H1 (cell line): ENCODE data around the gene DSE. TPM values are rescaled to one million over a fixed set of nuclear protein-coding genes. Genes with fewer than 3 reads are reported as not detected.
A peak's percentile ranks its signal among the peaks of the same experiment; 100 is the strongest.

ENCODE experiments used
- CTCF ChIA-PET: fragments of 300-600 bp; sonication (Branson Sonifier 250); formaldehyde crosslinking; loops from one replicate; lab custom pipeline; 2021; ENCODE audit not compliant: partially characterized antibody; lab: Charles Lee
- POLR2A ChIA-PET: fragments of 300-600 bp; sonication (Branson Sonifier 250); formaldehyde crosslinking; loops from one replicate; lab custom pipeline; 2021; ENCODE audit warnings: inconsistent platforms; ENCODE audit not compliant: partially characterized antibody; lab: Charles Lee
- DNase-seq, 2 experiments: peaks; one replicate each; pipeline versions ENCODE4 v3.0.0 to v3.0.0-alpha.2; 2010 to 2022; ENCODE audit warnings: low spot score in 2 of 2, low read depth in 1 of 2, mixed read lengths in 1 of 2
- FAIRE-seq: peaks from 2 replicates; lab custom pipeline; 2011; peaks lifted over from hg19 to GRCh38; lab: Jason Lieb, UNC
- H2AFZ ChIP-seq: 2 replicates; pipeline ENCODE4 v1.8.1; 2012; ENCODE audit warnings: low read length, inconsistent platforms
- H2AK5ac ChIP-seq: 2 replicates; pipeline ENCODE4 v1.6.1; 2013; ENCODE audit warnings: low read depth, low read length
- H2BK120ac ChIP-seq: replicated peaks from 2 replicates; pipeline ENCODE3; 2013; ENCODE audit warnings: low read depth, low read length, inconsistent platforms
- H2BK12ac ChIP-seq: 2 replicates; pipeline ENCODE4 v1.6.1; 2013; ENCODE audit warnings: low read depth, low read length
- H2BK15ac ChIP-seq: 2 replicates; pipeline ENCODE4 v1.6.1; 2013; ENCODE audit warnings: low read length
- H2BK20ac ChIP-seq: 2 replicates; pipeline ENCODE4 v1.6.1; 2013; ENCODE audit warnings: low read length
- H2BK5ac ChIP-seq: 2 replicates; pipeline ENCODE4 v1.6.1; 2013; ENCODE audit warnings: low read depth, low read length
- H3K14ac ChIP-seq: 2 replicates; pipeline ENCODE4 v1.6.1; 2013; ENCODE audit warnings: inconsistent platforms; ENCODE audit not compliant: insufficient read length
- H3K18ac ChIP-seq: 2 replicates; pipeline ENCODE4 v1.6.1; 2013; ENCODE audit warnings: low read length; ENCODE audit errors: extremely low read depth
- H3K23ac ChIP-seq: 2 replicates; pipeline ENCODE4 v1.6.1; 2013; ENCODE audit warnings: inconsistent platforms; ENCODE audit not compliant: insufficient read length
- H3K23me2 ChIP-seq: 2 replicates; pipeline ENCODE4 v1.6.1; 2013; ENCODE audit warnings: low read depth, low read length
- H3K27ac ChIP-seq: 2 replicates; pipeline ENCODE4 v1.6.1; 2011; ENCODE audit warnings: low read depth, low read length, inconsistent platforms
- H3K27me3 ChIP-seq, 4 experiments: replicated peaks in 1 of 4; 1 replicate in 1 of 4; 2 replicates in 3 of 4; pipeline versions ENCODE4 v1.6.1 to v1.8.1; 2011 to 2013; ENCODE audit warnings: low read length in 3 of 4, mild to moderate bottlenecking in 3 of 4, inconsistent platforms in 2 of 4, mixed read lengths in 2 of 4, moderate library complexity in 1 of 4; ENCODE audit not compliant: control insufficient read depth in 3 of 4, insufficient read depth in 3 of 4; ENCODE audit errors: extremely low read depth in 1 of 4
- H3K36me3 ChIP-seq, 4 experiments: 2 replicates each; pipeline versions ENCODE4 v1.6.1 to v1.8.1; 2011 to 2013; ENCODE audit warnings: mild to moderate bottlenecking in 4 of 4, low read length in 3 of 4, moderate library complexity in 2 of 4, control low read depth in 1 of 4, inconsistent platforms in 1 of 4; ENCODE audit not compliant: insufficient read depth in 4 of 4, control insufficient read depth in 2 of 4
- H3K4ac ChIP-seq: replicated peaks from 2 replicates; pipeline ENCODE3; 2013; ENCODE audit warnings: low read length, low read depth, mixed read lengths, inconsistent platforms; ENCODE audit not compliant: insufficient read length
- H3K4me1 ChIP-seq, 4 experiments: replicated peaks in 1 of 4; 1 replicate in 1 of 4; 2 replicates in 3 of 4; pipeline versions ENCODE4 v1.6.1 to v1.8.1; 2011 to 2013; ENCODE audit warnings: low read length in 3 of 4, inconsistent platforms in 2 of 4, mixed read lengths in 1 of 4; ENCODE audit not compliant: insufficient read depth in 4 of 4, control insufficient read depth in 3 of 4
- H3K4me2 ChIP-seq, 2 experiments: 2 replicates each; pipeline versions ENCODE4 v1.6.1 to v1.8.1; 2011 to 2013; ENCODE audit warnings: low read depth in 2 of 2, low read length in 2 of 2, control low read depth in 1 of 2, inconsistent platforms in 1 of 2, mild to moderate bottlenecking in 1 of 2; ENCODE audit not compliant: insufficient read depth in 1 of 2
- H3K4me3 ChIP-seq, 4 experiments: fragments of 200-600, 300-600 bp in 1 of 4; sonication (generic), shearing (Covaris generic), sonication (Bioruptor Twin) in 1 of 4; 2 replicates each; pipeline versions ENCODE4 v1.5.1 to v1.8.1; 2011 to 2016; ENCODE audit warnings: low read length in 4 of 4, low read depth in 3 of 4, control low read depth in 2 of 4, inconsistent platforms in 2 of 4, mild to moderate bottlenecking in 2 of 4, mixed read lengths in 1 of 4, moderate library complexity in 1 of 4; ENCODE audit not compliant: insufficient read depth in 2 of 4; ENCODE audit errors: extremely low read depth in 1 of 4
- H3K56ac ChIP-seq: replicated peaks from 2 replicates; pipeline ENCODE3; 2013; ENCODE audit warnings: low read depth, mild to moderate bottlenecking, mixed read lengths, low read length, inconsistent platforms; ENCODE audit not compliant: insufficient read length
- H3K79me1 ChIP-seq: 2 replicates; pipeline ENCODE4 v1.6.1; 2013; ENCODE audit warnings: low read depth, low read length, control low read depth
- H3K79me2 ChIP-seq, 2 experiments: 2 replicates each; pipeline versions ENCODE4 v1.6.1 to v1.8.1; 2012 to 2013; ENCODE audit warnings: low read length in 2 of 2, mild to moderate bottlenecking in 2 of 2, inconsistent platforms in 1 of 2; ENCODE audit not compliant: insufficient read depth in 2 of 2, control insufficient read depth in 1 of 2
- H3K9ac ChIP-seq, 4 experiments: replicated peaks in 1 of 4; 1 replicate in 1 of 4; 2 replicates in 3 of 4; pipeline versions ENCODE4 v1.6.1 to v1.8.1; 2011 to 2013; ENCODE audit warnings: low read depth in 3 of 4, low read length in 3 of 4, control low read depth in 2 of 4, mild to moderate bottlenecking in 2 of 4, moderate library complexity in 2 of 4, inconsistent platforms in 1 of 4; ENCODE audit errors: extremely low read depth in 1 of 4
- H3K9me3 ChIP-seq, 2 experiments: 2 replicates each; pipeline versions ENCODE4 v1.6.1 to v1.8.1; 2012 to 2013; ENCODE audit warnings: mild to moderate bottlenecking in 2 of 2, moderate library complexity in 2 of 2, control low read depth in 1 of 2, inconsistent platforms in 1 of 2, low read depth in 1 of 2, low read length in 1 of 2, mixed read lengths in 1 of 2; ENCODE audit not compliant: insufficient read depth in 2 of 2
- H4K20me1 ChIP-seq, 2 experiments: replicated peaks in 1 of 2; 2 replicates each; pipeline versions ENCODE3 to v1.8.1; 2011 to 2013; ENCODE audit warnings: inconsistent platforms in 2 of 2, low read length in 2 of 2, mild to moderate bottlenecking in 1 of 2; ENCODE audit not compliant: insufficient read depth in 2 of 2, control insufficient read depth in 1 of 2
- H4K5ac ChIP-seq: 2 replicates; pipeline ENCODE4 v1.6.1; 2013; ENCODE audit warnings: low read length, low read depth, mixed read lengths, inconsistent platforms; ENCODE audit not compliant: insufficient read length
- H4K8ac ChIP-seq: 2 replicates; pipeline ENCODE4 v1.8.0; 2013; ENCODE audit warnings: mild to moderate bottlenecking, moderate library complexity, low read length, inconsistent platforms; ENCODE audit not compliant: insufficient read depth; ENCODE audit errors: extremely low read depth
- H4K91ac ChIP-seq: replicated peaks from 2 replicates; pipeline ENCODE3; 2013; ENCODE audit warnings: low read length, mixed read lengths, inconsistent platforms; ENCODE audit not compliant: insufficient read length
- BCL11A ChIP-seq, 2 experiments: IDR thresholded peaks; one replicate each; pipeline ENCODE4 v1.6.1; 2011; ENCODE audit warnings: low read depth in 2 of 2, low read length in 2 of 2, mild to moderate bottlenecking in 2 of 2
- CBX8 ChIP-seq: fragments of 300-800, 300-1000 bp; sonication (generic); IDR thresholded peaks from 2 replicates; pipeline ENCODE4 v1.7.1; 2016; ENCODE audit warnings: low read depth, low read length, borderline replicate concordance
- FOSL1 ChIP-seq: IDR thresholded peaks from 2 replicates; pipeline ENCODE4 v1.6.1; 2011; ENCODE audit warnings: mild to moderate bottlenecking, low read depth, low read length, moderate library complexity; ENCODE audit not compliant: insufficient read depth
- GABPA ChIP-seq: IDR thresholded peaks from 2 replicates; pipeline ENCODE4 v1.6.1; 2011; ENCODE audit warnings: mild to moderate bottlenecking, low read length, moderate library complexity, borderline replicate concordance; ENCODE audit not compliant: insufficient read depth
- HDAC6 ChIP-seq: IDR thresholded peaks from one replicate; pipeline ENCODE4 v1.7.1; 2012; ENCODE audit warnings: low read depth, mild to moderate bottlenecking, inconsistent platforms, low read length, moderate library complexity
- KDM5A ChIP-seq: fragments of 200-600 bp; IDR thresholded peaks from 2 replicates; pipeline ENCODE4 v1.7.1; 2012; ENCODE audit warnings: mild to moderate bottlenecking, low read length, inconsistent platforms, mixed read lengths
- MAFK ChIP-seq: IDR thresholded peaks from 2 replicates; pipeline ENCODE4 v1.6.1; 2012; ENCODE audit warnings: low read depth, mild to moderate bottlenecking, improper control_type of control experiment, low read length
- SP1 ChIP-seq: IDR thresholded peaks from 2 replicates; pipeline ENCODE4 v1.6.1; 2011; ENCODE audit warnings: low read depth, low read length
- SRF ChIP-seq: IDR thresholded peaks from 2 replicates; pipeline ENCODE4 v1.6.1; 2011; ENCODE audit warnings: mild to moderate bottlenecking, low read depth, low read length, moderate library complexity
- TAF1 ChIP-seq: IDR thresholded peaks from 2 replicates; pipeline ENCODE4 v1.6.1; 2011; ENCODE audit warnings: mild to moderate bottlenecking, low read depth, low read length
- TCF12 ChIP-seq: IDR thresholded peaks from 2 replicates; pipeline ENCODE4 v1.6.1; 2011; ENCODE audit warnings: low read depth, mild to moderate bottlenecking, low read length
- WGBS, 2 experiments: shearing (Covaris generic) in 1 of 2; methylation state at CpG; one replicate each; pipeline versions ENCODE4 v1.1.6 to v1.1.7; 2013 to 2015; ENCODE audit warnings: low lambda C conversion rate in 2 of 2, mixed read lengths in 2 of 2, inconsistent platforms in 1 of 2, low coverage in 1 of 2, missing lambda C conversion rate in 1 of 2; ENCODE audit not compliant: insufficient replicate concordance in 2 of 2, insufficient coverage in 1 of 2, insufficient read length in 1 of 2; ENCODE audit errors: extremely low coverage in 1 of 2, missing lambda C conversion rate in 1 of 2; 5-methylcytosine and 5-hydroxymethylcytosine counted together
- polyA plus RNA-seq, 7 experiments: library from polyadenylated mRNA; depleted of rRNA in 3 of 7; stranded (reverse) in 5 of 7; unstranded in 2 of 7; fragments of >200 nt in 5 of 7; fragments of 200-250 nt in 2 of 7; gene quantifications; 1 replicate in 5 of 7; 2 replicates in 1 of 7; 4 replicates in 1 of 7; pipeline versions ENCODE4 v1.2.1 to v1.2.3, GENCODE V29; 2011 to 2013; ENCODE audit warnings: missing spikeins in 2 of 7, mixed read lengths in 2 of 7
- total RNA-seq: library from RNA; stranded (reverse); fragmentation: NEBNext Ultra II Directional; extraction: Animal tissue kit (Norgen Biotek cat#: 25700); gene quantifications from 2 replicates; pipeline ENCODE4 v1.2.1, GENCODE V29; 2021
- TF ChIP-seq, protein P1 (sequence below): IDR thresholded peaks from 2 replicates; pipeline ENCODE4 v1.6.1; 2012; ENCODE audit warnings: inconsistent platforms

DSE gene
- total and polyA plus RNA-seq, 2 of the 8 experiments (the other 6 are each of a cell fraction or from before 2014, with no cell fraction given): 32.5 to 94.4 TPM

DNA sequence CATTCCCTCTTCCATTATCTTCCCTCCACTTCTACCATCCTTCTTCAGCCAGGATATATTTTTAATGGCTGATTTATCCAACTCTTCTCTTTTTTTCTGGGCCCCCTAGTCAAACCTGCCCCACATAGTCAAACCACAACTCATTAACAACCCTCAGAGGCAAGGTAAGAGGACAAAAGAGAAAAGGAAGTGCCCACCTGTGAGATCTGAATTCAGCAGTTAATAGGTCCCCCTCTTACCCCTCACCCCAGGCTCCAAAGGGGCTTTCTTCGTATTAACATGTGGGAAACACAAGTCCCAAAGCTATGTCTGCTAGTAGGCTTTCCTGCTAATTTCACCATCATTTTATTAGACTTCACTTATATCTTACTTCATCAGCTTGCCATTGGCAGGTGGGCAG is 46.9 kb upstream of the DSE start:
- H3K4me2 ChIP-seq: peak overlapping the region; percentile 45 to 47; a peak in 3 of 4 replicates
- 0 out of 2 replicates have a peak overlapping the region, but pooled peaks have one; percentile 2 for H3K18ac ChIP-seq
- ChIA-PET CTCF (interaction anchor here (1.0 to 2.2 kb wide), 4 partner anchors 15 to 55 kb away, joined by 3 to 8 read pairs (median 4); partner anchors contain the start of gene DSE), POLR2A (interaction anchor here (0.9 to 2.9 kb wide), 3 partner anchors 8 to 47 kb away, joined by 3 to 12 read pairs (median 7); partner anchors contain the start of genes DSE and TSPYL1)
- H3K14ac ChIP-seq: no peak overlapping the region
- H3K36me3 ChIP-seq: no peaks in the 10 kb centered on the region
- H2BK15ac ChIP-seq: no peak overlapping the region
- no peaks in the 10 kb centered on the region for H3K9me3 ChIP-seq
- H3K23me2 ChIP-seq: no peaks in the 10 kb centered on the region
- peak overlapping the region; percentile 2; the same call in 1 of the 2 replicates for H2BK20ac ChIP-seq
- no peaks in the 10 kb centered on the region for H3K79me1 ChIP-seq
- FAIRE-seq: peak; percentile 19
- no peaks in the 10 kb centered on the region for H3K27me3 ChIP-seq
- peak overlapping the region; percentile 27 for H4K5ac ChIP-seq
- H3K4me1 ChIP-seq: peaks cover 3 to 32% (median 26%) of the 10 kb centered on the region in 4 experiments; a peak in 6 of 7 replicates
- peak overlapping the region; percentile 56 for H4K91ac ChIP-seq
- no peak overlapping the region for H4K8ac ChIP-seq
- no peaks in the 10 kb centered on the region for H3K79me2 ChIP-seq
- H2AK5ac ChIP-seq: no peak overlapping the region
- H3K27ac ChIP-seq: peak overlapping the region; percentile 62; the same call in 1 of the 2 replicates
- peak overlapping the region; percentile 15; the same call in 1 of the 2 replicates for H2BK5ac ChIP-seq
- H3K23ac ChIP-seq: no peak overlapping the region
- no peak overlapping the region for H3K9ac ChIP-seq
- no peak for DNase-seq
- no peak overlapping the region for H2AFZ ChIP-seq
- peak overlapping the region; percentile 44 for H2BK120ac ChIP-seq
- no peak overlapping the region for H3K56ac ChIP-seq
- H2BK12ac ChIP-seq: no peak overlapping the region
- H3K4ac ChIP-seq: peak overlapping the region; percentile 11
- no peak for TF ChIP-seq HDAC6
- TF ChIP-seq TAF1: no peak
- TF ChIP-seq, protein P1, sequence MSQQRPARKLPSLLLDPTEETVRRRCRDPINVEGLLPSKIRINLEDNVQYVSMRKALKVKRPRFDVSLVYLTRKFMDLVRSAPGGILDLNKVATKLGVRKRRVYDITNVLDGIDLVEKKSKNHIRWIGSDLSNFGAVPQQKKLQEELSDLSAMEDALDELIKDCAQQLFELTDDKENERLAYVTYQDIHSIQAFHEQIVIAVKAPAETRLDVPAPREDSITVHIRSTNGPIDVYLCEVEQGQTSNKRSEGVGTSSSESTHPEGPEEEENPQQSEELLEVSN: no peak
- no peak for TF ChIP-seq GABPA
- 0 out of 2 replicates have a peak, but pooled peaks have one; percentile 40 for TF ChIP-seq SP1
- no peak for TF ChIP-seq SRF
- no peak for TF ChIP-seq FOSL1
- TF ChIP-seq CBX8: no peak
- TF ChIP-seq KDM5A: no peak
- no peak for TF ChIP-seq MAFK
- peak; percentile 33; the same call in 1 of the 2 replicates for TF ChIP-seq TCF12
- TF ChIP-seq BCL11A (IDR thresholded peaks at IDR 0.05; ENCODE audit: low read depth in 2 of 2, low read length in 2 of 2): no peak
- H3K4me3 ChIP-seq: peak overlapping the region in 1 of 4 experiments; percentile 6; a peak in 1 of 8 replicates
- no peaks in the 10 kb centered on the region for H4K20me1 ChIP-seq
- WGBS, 2 experiments: 0% methylated on average over 1 of the region's 1 CpG; no CpG with 5 or more reads in 1 of the 2 experiments
